Ishikawa (cell line): ENCODE data around the gene DYNC1H1.

Experiments
- CEBPB ChIP-seq: IDR thresholded peaks from 2 replicates; pipeline ENCODE4 v1.6.1; 2012
- CREB1 ChIP-seq: IDR thresholded peaks from 2 replicates; pipeline ENCODE4 v1.6.1; 2012; ENCODE audit warnings: low read depth
- EGR1 ChIP-seq: IDR thresholded peaks from 2 replicates; pipeline ENCODE4 v1.6.1; 2012
- EP300 ChIP-seq: IDR thresholded peaks from 2 replicates; pipeline ENCODE4 v1.6.1; 2012; ENCODE audit warnings: borderline replicate concordance
- FOXM1 ChIP-seq: IDR thresholded peaks from 2 replicates; pipeline ENCODE4 v1.6.1; 2012; ENCODE audit warnings: low read depth, borderline replicate concordance
- RAD21 ChIP-seq: IDR thresholded peaks from 2 replicates; pipeline ENCODE4 v1.6.1; 2012; ENCODE audit warnings: low read depth
- REST ChIP-seq: IDR thresholded peaks from 2 replicates; pipeline ENCODE4 v1.6.1; 2012; ENCODE audit warnings: low read depth, mild to moderate bottlenecking
- TAF1 ChIP-seq: IDR thresholded peaks from 2 replicates; pipeline ENCODE4 v1.6.1; 2012; ENCODE audit warnings: low read depth, mild to moderate bottlenecking
- TCF12 ChIP-seq: IDR thresholded peaks from 2 replicates; pipeline ENCODE4 v1.6.1; 2012; ENCODE audit warnings: low read depth
- TEAD4 ChIP-seq: IDR thresholded peaks from 2 replicates; pipeline ENCODE4 v1.6.1; 2012
- USF1 ChIP-seq: IDR thresholded peaks from 2 replicates; pipeline ENCODE4 v1.6.1; 2012
- YY1 ChIP-seq: IDR thresholded peaks from 2 replicates; pipeline ENCODE4 v1.6.1; 2012; ENCODE audit warnings: low read depth
- ZBTB7A ChIP-seq: IDR thresholded peaks from 2 replicates; pipeline ENCODE4 v1.6.1; 2012; ENCODE audit warnings: low read depth

GRCh38 chr14:102071283-102071998 is 107.1 kb downstream of the DYNC1H1 start:
- TF ChIP-seq YY1 (no peak), EP300 (no peak), TCF12 (no peak), CREB1 (no peak), RAD21 (no peak), REST (no peak), TAF1 (no peak), EGR1 (no peak), FOXM1 (no peak), USF1 (no peak), TEAD4 (no peak), ZBTB7A (no peak), CEBPB (no peak)
